IMR-90 (cell line): ENCODE results near the gene ACOXL. TPM values are rescaled to one million over a fixed set of nuclear protein-coding genes. Genes with fewer than 3 reads are reported as not detected.

Experiments used
- ATAC-seq: fragments of 200-7000 bp; cut with Tn5 transposase; 2 replicates; pipeline ENCODE4 v1.9.1; 2020; ENCODE audit warnings: low read depth, mild to moderate bottlenecking, moderate library complexity
- BruUV-seq: library from RNA; stranded (reverse); fragments of 400-500 nt; replicated peaks from 2 replicates; lab custom pipeline; 2021; lab: Mats Ljungman, UMichigan
- CTCF ChIA-PET: fragments of 300-600 bp; formaldehyde crosslinking; extraction: SDS; loops from one replicate; lab custom pipeline; 2021; ENCODE audit warnings: antibody characterized with exemption; lab: Yijun Ruan, JAX
- POLR2A ChIA-PET: fragments of 300-600 bp; sonication (Branson Sonifier 250); formaldehyde crosslinking; loops from one replicate; lab custom pipeline; 2022; ENCODE audit warnings: antibody characterized with exemption; ENCODE audit not compliant: unreplicated experiment; lab: Charles Lee
- DNase-seq: peaks from one replicate; pipeline ENCODE4 v3.0.0; 2013
- H2AFZ ChIP-seq: replicated peaks from 2 replicates; pipeline ENCODE3; 2013; ENCODE audit warnings: low read length, mild to moderate bottlenecking; ENCODE audit not compliant: poor library complexity
- H2AK5ac ChIP-seq: 2 replicates; pipeline ENCODE4 v1.6.1; 2013; ENCODE audit warnings: low read depth, low read length, inconsistent platforms
- H2AK9ac ChIP-seq: replicated peaks from 2 replicates; pipeline ENCODE3; 2013; ENCODE audit warnings: mild to moderate bottlenecking, low read depth, low read length, moderate library complexity; ENCODE audit not compliant: poor library complexity
- H2BK120ac ChIP-seq: 2 replicates; pipeline ENCODE4 v1.6.1; 2013; ENCODE audit warnings: low read depth, low read length, inconsistent platforms
- H2BK15ac ChIP-seq: 3 replicates; pipeline ENCODE4 v1.6.1; 2013; ENCODE audit warnings: low read depth, low read length, inconsistent platforms
- H2BK20ac ChIP-seq: 2 replicates; pipeline ENCODE4 v1.6.1; 2013; ENCODE audit warnings: low read depth, mild to moderate bottlenecking, inconsistent platforms, low read length, moderate library complexity
- H2BK5ac ChIP-seq: 2 replicates; pipeline ENCODE4 v1.6.1; 2013; ENCODE audit warnings: mild to moderate bottlenecking, low read depth, low read length, inconsistent platforms; ENCODE audit not compliant: poor library complexity, severe bottlenecking
- H3K14ac ChIP-seq: replicated peaks from 2 replicates; pipeline ENCODE4 v1.6.1; 2013; ENCODE audit warnings: low read depth, low read length, inconsistent platforms
- H3K18ac ChIP-seq: 2 replicates; pipeline ENCODE4 v1.6.1; 2013; ENCODE audit warnings: low read depth, low read length, control low read depth
- H3K23ac ChIP-seq: 2 replicates; pipeline ENCODE4 v1.6.1; 2013; ENCODE audit warnings: low read depth, low read length, inconsistent platforms
- H3K27ac ChIP-seq: 2 replicates; pipeline ENCODE4 v1.5.1; 2013; ENCODE audit warnings: mild to moderate bottlenecking, control low read depth, low read length; ENCODE audit not compliant: insufficient read depth
- H3K27me3 ChIP-seq: 2 replicates; pipeline ENCODE4 v1.6.1; 2013; ENCODE audit warnings: low read length; ENCODE audit not compliant: control insufficient read depth, insufficient read depth
- H3K36me3 ChIP-seq: 2 replicates; pipeline ENCODE4 v1.6.1; 2013; ENCODE audit warnings: low read length, mixed read lengths; ENCODE audit not compliant: control insufficient read depth, insufficient read depth
- H3K4ac ChIP-seq: 2 replicates; pipeline ENCODE4 v1.6.1; 2013; ENCODE audit warnings: low read depth, low read length, inconsistent platforms
- H3K4me1 ChIP-seq: 2 replicates; pipeline ENCODE4 v1.6.1; 2013; ENCODE audit warnings: low read length, mixed read lengths; ENCODE audit not compliant: control insufficient read depth, insufficient read depth
- H3K4me2 ChIP-seq: 2 replicates; pipeline ENCODE4 v1.6.1; 2013; ENCODE audit warnings: low read depth, mild to moderate bottlenecking, control low read depth, low read length, moderate library complexity
- H3K4me3 ChIP-seq: 2 replicates; pipeline ENCODE4 v1.5.1; 2013; ENCODE audit warnings: low read depth, mild to moderate bottlenecking, control low read depth, low read length, moderate library complexity; ENCODE audit not compliant: insufficient read depth
- H3K56ac ChIP-seq: 2 replicates; pipeline ENCODE4 v1.6.1; 2013; ENCODE audit warnings: low read length, inconsistent platforms; ENCODE audit not compliant: insufficient read depth; ENCODE audit errors: extremely low read depth
- H3K79me1 ChIP-seq, 2 experiments: 2 replicates each; pipeline ENCODE4 v1.6.1; 2013; ENCODE audit warnings: low read length in 2 of 2, inconsistent platforms in 1 of 2, low read depth in 1 of 2
- H3K9ac ChIP-seq: 2 replicates; pipeline ENCODE4 v1.6.1; 2013; ENCODE audit warnings: low read depth, low read length, control low read depth
- H3K9me1 ChIP-seq: 2 replicates; pipeline ENCODE4 v1.6.1; 2013; ENCODE audit warnings: low read length, inconsistent platforms; ENCODE audit not compliant: insufficient read depth
- H3K9me3 ChIP-seq: 2 replicates; pipeline ENCODE4 v1.6.1; 2013; ENCODE audit warnings: low read length; ENCODE audit not compliant: control insufficient read depth, insufficient read depth
- H4K20me1 ChIP-seq: 2 replicates; pipeline ENCODE4 v1.6.1; 2013; ENCODE audit warnings: low read length, inconsistent platforms; ENCODE audit not compliant: insufficient read depth
- H4K5ac ChIP-seq: 2 replicates; pipeline ENCODE4 v1.6.1; 2013; ENCODE audit warnings: mild to moderate bottlenecking, low read depth, low read length, control low read depth
- H4K8ac ChIP-seq, 2 experiments: 2 replicates each; pipeline ENCODE4 v1.6.1; 2013; ENCODE audit warnings: low read depth in 2 of 2, low read length in 2 of 2, control low read depth in 1 of 2, inconsistent platforms in 1 of 2
- H4K91ac ChIP-seq: 2 replicates; pipeline ENCODE4 v1.6.1; 2013; ENCODE audit warnings: low read depth, low read length, inconsistent platforms; ENCODE audit not compliant: insufficient read depth
- MAFK ChIP-seq: IDR thresholded peaks from 2 replicates; pipeline ENCODE4 v1.6.1; 2012; ENCODE audit warnings: low read depth, low read length, improper control_type of control experiment
- POLR2A ChIP-seq: IDR thresholded peaks from 2 replicates; pipeline ENCODE4 v1.6.1; 2012; ENCODE audit warnings: mild to moderate bottlenecking, low read depth, low read length
- WGBS, 2 experiments: methylation state at CpG; one replicate each; pipeline versions ENCODE4 v1.1.5 to v1.1.7; 2013; ENCODE audit warnings: missing lambda C conversion rate in 2 of 2; ENCODE audit not compliant: insufficient read length in 1 of 2; ENCODE audit errors: extremely low coverage in 2 of 2; 5-methylcytosine and 5-hydroxymethylcytosine counted together
- dilution Hi-C: fragments of 300-500 bp; cut with HindIII; formaldehyde crosslinking; loops from one replicate; pipeline ENCODE4 v1.14.3; 2018; ENCODE audit warnings: low sequenced_read_pairs; ENCODE audit not compliant: unreplicated experiment
- in situ Hi-C: fragments of 300-500 bp; cut with MboI; formaldehyde crosslinking; loops from 3 replicates; pipeline ENCODE4 v1.14.3; 2019; ENCODE audit warnings: low sequenced_read_pairs, inconsistent platforms, mixed read lengths
- intact Hi-C: fragments of 100-400 bp; cut with micrococcal nuclease; formaldehyde crosslinking; loops from 2 replicates; pipeline ENCODE4 v1.10.0; 2022
- polyA plus RNA-seq, 3 experiments: library from polyadenylated mRNA; depleted of rRNA; stranded (reverse); fragments of >200 nt; gene quantifications; 2 replicates each; pipeline ENCODE4 v1.2.3, GENCODE V29; 2012; ENCODE audit warnings: low replicate concordance in 1 of 3
- total RNA-seq: library from RNA; depleted of rRNA; stranded (reverse); fragments of >200 nt; gene quantifications from 2 replicates; pipeline ENCODE4 v1.2.3, GENCODE V29; 2012

Gene ACOXL
- total and polyA plus RNA-seq, 2 of the 4 experiments (the other 2 are of a cell fraction), result not detected

- no peak overlapping the region for H4K5ac ChIP-seq
- no peaks in the 10 kb centered on the region for H3K9me3 ChIP-seq
- no peaks in the 10 kb centered on the region for H3K79me1 ChIP-seq
- H2AK9ac ChIP-seq, result no peak overlapping the region
- H3K4me1 ChIP-seq, result no peaks in the 10 kb centered on the region
- no peaks in the 10 kb centered on the region for H4K20me1 ChIP-seq
- DNase-seq (no peak), ATAC-seq (no peak)
- WGBS, 2 experiments, result no CpG with 5 or more reads among the region's 3 CpGs
- no peak overlapping the region for H2BK5ac ChIP-seq
- no peak overlapping the region for H4K8ac ChIP-seq
- no peak overlapping the region for H3K4ac ChIP-seq
- H2AFZ ChIP-seq, result no peak overlapping the region
- no peak overlapping the region for H3K56ac ChIP-seq
- intact Hi-C loops (no loop called here), in situ Hi-C loops (no loop called here), dilution Hi-C loops (no loop called here)
- no peak overlapping the region for H3K18ac ChIP-seq
- no peak overlapping the region for H3K4me3 ChIP-seq
- H3K9ac ChIP-seq, result no peak overlapping the region
- no peak overlapping the region for H3K27ac ChIP-seq
- no TSS peak for BruUV-seq
- POLR2A ChIA-PET, result no interaction called here
- peaks cover 36% of the 10 kb centered on the region for H3K27me3 ChIP-seq
- no peak overlapping the region for H3K4me2 ChIP-seq
- CTCF ChIA-PET, result no interaction called here
- H3K14ac ChIP-seq, result no peak overlapping the region
- no peak overlapping the region for H4K91ac ChIP-seq
- no peak overlapping the region for H2AK5ac ChIP-seq
- no peaks in the 10 kb centered on the region for H3K36me3 ChIP-seq
- no peak overlapping the region for H2BK15ac ChIP-seq
- H3K23ac ChIP-seq, result no peak overlapping the region
- H2BK20ac ChIP-seq, result no peak overlapping the region
- H3K9me1 ChIP-seq, result no peaks in the 10 kb centered on the region
- no peak for TF ChIP-seq POLR2A
- TF ChIP-seq MAFK, result peak; percentile 56
- H2BK120ac ChIP-seq, result no peak overlapping the region
Observed at GRCh38 chr2:110751642-110752041, 19.3 kb downstream of the ACOXL start.
